NCI-H128 (cell line): Measurements from ENCODE around the gene CRY2.
A peak's percentile ranks its signal among the peaks of the same experiment; 100 is the strongest.
"Not testable (repeated sequence)": the region's sequence is repeated elsewhere in the genome, so short reads cannot be mapped to it uniquely, and the experiment has no call there.

ENCODE experiments used
- DNase-seq: peaks from one replicate; lab custom pipeline; 2025; ENCODE audit not compliant: unreplicated experiment; lab: John Stamatoyannopoulos, UW

CRY2 gene

DNA sequence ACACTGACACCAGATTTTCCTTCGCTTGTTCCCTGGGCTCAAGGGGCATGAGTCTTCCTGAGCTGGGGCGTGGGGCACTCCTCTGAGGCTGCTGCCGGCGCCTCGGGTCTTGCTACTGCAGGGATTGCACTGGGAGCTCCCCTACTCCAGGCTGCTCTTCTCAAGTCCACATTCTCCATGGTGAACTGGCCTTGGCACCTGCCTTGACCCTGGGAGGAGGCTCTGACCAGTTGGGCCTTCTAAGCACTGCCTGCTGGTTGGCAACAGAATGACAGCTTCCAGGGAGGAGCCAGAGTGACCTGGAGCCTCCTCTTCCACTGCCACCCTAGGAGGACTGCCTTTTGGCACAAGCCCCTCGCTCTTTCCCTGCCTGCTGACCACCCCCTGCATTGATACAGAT is 50.3 kb downstream of the CRY2 start:
- DNase-seq = no peak

DNA sequence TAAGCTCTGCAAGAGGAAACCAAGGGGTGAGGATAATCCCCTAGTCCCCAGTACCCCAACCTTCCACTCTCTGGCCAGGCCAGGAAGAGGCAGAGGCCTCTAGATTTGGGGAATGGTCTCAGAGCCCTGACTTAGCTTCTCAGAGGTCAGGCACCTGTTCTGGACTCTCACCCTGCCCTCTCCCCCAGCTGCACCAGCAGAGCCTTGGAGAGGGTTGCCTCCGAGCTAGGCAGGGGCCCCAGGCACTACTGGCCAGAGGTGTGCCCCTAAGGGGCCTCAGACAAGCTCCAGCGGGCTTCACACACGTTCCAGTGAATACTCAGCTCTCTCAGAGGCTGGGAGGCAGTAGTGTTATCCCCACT is 51.8 kb downstream of the CRY2 start:
- no peak for DNase-seq

DNA sequence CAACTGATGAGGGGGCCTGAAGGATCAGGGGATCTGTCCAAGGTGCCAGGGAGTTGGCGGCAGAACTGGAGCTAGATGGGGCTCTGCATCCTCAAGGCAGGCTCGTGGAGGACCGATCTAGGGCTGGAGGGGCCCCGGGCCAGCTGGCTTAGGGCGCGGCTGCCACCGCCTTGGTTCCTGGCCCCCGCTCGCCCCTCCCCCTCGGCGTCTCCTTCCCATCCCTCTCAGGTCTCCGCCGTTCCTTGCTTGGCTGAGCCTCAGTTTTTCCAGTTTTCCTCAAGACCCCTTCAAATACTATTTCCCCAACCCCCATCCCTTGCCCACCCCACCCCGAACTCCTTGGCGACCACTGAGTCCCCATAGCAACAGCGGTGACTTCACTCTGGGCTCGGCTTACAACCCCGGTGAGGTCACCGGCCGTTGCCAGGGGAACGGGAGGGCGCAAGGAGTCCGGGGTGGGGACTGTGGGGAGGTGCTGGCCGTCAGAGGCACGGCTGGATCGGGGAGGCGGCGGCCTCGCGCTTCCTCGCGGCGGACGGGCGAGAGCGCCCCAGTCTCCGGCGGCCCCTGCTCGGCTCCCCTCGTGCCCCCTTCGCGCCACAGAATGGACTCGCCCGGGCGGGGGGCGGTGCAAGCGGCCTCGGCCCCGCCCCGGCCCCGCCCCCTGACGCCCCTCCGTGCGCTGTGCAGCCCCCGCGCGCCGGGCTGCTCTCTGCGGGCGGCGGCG is 52.3 kb downstream of the CRY2 start:
- peak; percentile 86 for DNase-seq

DNA sequence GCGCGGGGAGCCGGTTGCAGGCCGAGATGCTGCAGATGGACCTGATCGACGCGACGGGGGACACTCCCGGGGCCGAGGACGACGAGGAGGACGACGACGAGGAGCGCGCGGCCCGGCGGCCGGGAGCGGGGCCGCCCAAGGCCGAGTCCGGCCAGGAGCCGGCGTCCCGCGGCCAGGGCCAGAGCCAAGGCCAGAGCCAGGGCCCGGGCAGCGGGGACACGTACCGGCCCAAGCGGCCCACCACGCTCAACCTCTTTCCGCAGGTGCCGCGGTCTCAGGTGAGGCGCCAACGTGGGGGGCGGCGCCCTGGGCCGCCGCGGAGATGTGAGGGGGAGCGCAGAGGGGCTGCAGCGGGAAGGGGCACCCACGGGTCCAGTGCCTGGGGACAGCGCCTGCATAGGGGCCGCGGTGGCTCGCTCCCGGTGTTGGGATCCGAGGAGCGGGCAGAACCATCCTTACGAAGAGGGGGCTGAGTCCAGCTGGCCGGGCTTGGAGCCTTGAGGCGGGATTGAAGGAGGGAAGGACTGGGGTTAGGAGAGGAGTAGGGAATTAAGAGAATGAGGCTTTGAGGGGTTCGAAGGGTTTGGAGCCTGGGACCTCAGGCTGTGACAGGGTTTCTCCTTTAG is 53.0 kb downstream of the CRY2 start:
- DNase-seq = not testable (repeated sequence)

DNA sequence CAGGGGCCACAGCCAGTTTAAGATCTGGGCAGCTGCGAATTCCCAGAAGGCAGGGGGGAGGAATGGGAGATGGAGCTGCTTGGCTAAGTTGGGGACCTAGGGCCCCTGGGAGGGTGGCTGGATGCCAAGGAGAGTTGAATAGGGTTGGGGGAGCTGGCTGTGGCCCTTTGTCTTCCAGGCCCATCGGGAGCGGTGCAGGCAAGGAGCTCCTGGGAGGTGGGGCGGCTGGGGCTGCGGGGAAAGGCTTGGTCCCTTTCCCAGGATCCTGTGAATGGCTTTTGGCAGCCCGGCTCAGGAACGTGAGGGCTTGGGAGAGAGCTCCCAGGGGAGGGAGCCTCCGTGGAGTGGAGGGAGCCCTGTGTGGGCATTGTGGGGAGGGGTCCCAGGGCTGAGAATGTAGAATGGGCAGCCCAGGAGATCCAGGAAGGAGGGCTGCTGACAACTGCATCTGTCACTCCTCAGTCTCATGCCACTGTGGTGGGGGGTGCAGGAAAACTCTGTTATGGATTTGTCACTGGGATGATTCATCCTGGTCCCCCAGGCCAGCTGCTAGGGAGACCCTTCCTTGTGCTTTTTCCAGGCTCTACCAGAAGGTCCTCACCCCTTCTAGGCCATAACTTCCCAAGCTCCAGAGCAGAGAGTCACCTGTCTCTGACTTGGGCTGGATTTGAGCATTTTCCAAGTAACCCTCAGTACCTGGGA is 53.8 kb downstream of the CRY2 start:
- DNase-seq = no peak

DNA sequence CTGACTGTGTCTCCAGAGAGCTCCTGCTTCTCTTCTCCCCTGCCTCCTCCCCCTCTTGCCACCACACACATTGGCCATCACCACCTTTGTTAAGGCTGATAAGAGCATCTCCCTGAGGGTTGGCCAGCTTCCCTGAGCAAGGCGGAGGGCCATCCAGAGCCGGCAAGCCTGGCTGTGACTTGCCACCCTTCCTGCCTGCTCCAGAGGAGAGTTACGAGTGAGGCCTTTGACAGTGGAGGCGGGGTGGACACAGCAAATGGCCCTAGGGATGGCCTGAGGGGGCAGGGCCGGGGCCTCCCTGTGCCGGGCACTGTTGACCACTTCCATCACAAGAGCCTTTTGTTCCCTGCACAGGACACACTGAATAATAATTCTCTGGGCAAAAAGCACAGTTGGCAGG is 54.4 kb downstream of the CRY2 start:
- no peak for DNase-seq

DNA sequence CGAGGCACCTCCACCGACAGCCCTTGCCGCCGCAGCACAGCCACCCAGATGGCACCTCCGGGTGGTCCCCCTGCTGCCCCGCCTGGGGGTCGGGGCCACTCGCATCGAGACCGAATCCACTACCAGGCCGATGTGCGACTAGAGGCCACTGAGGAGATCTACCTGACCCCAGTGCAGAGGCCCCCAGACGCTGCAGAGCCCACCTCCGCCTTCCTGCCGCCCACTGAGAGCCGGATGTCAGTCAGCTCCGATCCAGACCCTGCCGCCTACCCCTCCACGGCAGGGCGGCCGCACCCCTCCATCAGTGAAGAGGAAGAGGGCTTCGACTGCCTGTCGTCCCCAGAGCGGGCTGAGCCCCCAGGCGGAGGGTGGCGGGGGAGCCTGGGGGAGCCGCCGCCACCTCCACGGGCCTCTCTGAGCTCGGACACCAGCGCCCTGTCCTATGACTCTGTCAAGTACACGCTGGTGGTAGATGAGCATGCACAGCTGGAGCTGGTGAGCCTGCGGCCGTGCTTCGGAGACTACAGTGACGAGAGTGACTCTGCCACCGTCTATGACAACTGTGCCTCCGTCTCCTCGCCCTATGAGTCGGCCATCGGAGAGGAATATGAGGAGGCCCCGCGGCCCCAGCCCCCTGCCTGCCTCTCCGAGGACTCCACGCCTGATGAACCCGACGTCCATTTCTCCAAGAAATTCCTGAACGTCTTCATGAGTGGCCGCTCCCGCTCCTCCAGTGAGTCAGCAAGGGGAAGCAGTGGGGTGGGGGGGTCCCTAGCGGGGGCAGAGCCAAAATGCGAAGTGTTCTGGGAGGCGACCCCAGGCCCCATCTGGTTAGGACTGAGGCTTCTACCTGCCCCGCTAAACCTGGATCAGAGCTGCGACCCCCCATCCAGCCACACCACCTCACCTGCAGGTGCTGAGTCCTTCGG is 55.4 kb downstream of the CRY2 start:
- no peak for DNase-seq

DNA sequence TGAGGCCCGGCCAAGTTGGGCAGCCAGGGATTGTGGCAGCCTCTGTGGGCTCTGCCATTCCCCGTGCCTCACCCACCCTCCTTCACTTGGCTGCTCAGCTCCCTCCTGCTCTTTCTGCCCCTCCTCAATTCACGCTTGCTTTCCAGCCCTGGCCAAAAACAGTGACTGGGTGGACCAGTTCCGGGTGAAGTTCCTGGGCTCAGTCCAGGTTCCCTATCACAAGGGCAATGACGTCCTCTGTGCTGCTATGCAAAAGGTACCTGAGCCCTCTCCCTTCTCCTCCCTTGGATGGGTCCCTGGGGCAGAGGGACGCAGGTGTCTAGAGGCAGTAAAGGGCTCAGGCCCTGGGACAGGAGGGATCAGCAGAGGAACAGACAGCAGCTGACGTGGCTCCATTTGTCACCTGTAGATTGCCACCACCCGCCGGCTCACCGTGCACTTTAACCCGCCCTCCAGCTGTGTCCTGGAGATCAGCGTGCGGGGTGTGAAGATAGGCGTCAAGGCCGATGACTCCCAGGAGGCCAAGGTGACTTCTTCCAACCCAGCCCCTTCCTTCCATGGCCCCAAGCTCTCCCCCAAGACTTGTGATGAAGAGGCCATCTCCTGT is 57.1 kb downstream of the CRY2 start:
- no peak for DNase-seq

DNA sequence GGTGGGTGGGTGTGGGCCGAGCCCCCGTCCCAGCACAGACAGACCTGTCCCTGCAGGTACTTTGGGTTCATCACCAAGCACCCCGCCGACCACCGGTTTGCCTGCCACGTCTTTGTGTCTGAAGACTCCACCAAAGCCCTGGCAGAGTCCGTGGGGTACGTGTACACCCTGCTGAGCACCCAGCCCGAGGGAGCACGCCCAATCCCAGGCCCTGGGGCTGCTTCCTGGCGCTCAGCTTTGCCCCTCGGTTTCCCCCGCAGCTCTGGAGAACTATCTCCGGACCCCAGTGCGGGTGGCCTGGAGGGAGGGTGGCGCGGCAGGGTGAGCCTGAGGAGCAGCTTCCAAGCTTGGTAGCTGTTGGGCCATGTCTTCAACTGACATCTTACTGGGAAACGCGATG is 57.8 kb downstream of the CRY2 start:
- DNase-seq = no peak

DNA sequence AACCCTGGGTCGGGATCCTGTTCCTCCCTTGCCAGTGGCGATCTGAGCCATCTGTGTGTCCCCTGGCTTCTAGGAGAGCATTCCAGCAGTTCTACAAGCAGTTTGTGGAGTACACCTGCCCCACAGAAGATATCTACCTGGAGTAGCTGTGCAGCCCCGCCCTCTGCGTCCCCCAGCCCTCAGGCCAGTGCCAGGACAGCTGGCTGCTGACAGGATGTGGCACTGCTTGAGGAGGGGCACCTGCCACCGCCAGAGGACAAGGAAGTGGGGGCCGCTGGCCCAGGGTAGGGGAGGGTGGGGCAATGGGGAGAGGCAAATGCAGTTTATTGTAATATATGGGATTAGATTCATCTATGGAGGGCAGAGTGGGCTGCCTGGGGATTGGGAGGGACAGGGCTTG is 58.3 kb downstream of the CRY2 start:
- not testable (repeated sequence) for DNase-seq

DNA sequence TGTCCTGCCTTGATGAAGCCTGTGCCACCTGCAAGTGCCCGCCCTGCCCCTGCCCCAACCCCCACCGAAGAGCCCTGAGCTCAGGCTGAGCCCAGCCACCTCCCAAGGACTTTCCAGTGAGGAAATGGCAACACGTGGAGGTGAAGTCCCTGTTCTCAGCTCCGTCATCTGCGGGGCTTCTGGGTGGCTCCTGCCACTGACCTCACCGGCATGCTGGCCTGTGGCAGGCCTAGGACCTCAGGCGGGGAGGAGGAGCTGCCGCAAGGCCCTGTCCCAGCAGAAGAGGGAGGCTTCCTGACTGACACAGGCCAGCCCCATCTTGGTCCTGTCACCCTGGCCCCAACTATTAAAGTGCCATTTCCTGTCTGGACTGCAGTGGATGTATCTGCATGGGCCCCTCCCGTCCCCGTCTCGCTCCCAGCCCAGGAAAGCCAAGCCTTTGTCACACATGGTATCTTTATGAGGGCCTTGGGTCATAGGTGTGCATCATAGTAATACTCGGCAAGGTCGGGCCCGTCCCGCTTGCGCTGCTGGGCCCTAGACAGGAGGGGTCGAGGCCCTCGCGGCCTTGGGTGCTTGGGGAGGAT is 58.9 kb downstream of the CRY2 start:
- DNase-seq = no peak

DNA sequence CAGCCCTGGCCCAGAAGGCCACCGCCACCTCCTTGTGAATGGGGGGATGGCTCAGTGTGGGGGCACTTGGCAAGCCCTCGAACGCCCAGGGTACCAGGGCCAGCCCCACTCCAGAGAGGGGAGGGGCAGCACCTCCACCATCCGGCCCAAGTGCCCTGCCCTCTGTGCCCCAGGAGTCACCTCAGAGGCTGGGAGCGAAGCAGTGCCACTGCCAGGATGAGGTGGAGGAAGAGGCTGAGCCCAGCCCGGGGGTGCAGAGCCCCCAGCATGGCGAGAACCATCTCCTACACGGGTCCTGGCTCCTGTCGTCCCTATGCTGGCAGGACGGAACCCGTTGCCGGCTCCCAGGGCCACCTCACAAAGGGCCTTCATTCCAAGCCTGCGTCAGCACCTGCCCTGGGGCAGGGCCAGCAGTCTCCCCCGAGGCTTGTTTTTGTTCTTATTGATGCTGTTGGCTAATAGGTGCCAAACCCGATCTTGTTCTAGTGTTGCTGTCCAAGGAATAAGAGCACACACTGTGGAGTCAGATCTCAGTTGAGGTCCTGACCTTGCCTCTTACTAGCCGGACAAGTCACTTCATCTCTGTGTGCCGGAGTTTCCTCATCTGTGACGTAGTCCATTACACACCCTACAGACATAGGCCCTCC is 59.8 kb downstream of the CRY2 start, which contains the start of gene FREY1:
Gene FREY1 (minus strand): TSS at position 307 of the 647 bp plus-strand sequence. CDS start 26 bp downstream, at position 281.
- DNase-seq = no peak

DNA sequence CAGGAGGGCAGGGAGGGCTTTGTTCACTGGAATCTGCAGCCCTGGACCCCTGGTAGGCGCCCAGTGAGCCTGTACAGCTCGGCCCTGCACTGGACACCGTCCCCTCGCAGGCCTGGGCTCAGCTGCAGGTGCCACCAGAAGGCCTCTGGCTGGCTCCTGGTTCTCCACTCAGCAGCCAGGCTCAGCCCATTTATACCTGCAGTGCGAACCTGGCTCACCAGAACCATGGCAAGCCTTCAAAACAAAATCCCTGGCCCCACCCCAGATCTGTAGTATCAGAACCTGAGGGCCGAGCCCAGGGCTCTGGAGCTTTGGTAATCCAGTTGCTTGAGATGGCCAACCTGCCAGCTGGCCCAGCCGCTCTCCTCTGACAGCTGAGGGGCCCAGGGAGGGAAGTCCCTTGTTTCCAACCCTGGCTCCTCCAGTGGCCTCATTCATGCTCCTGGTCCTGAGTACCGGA is 60.7 kb downstream of the CRY2 start:
- DNase-seq = no peak

DNA sequence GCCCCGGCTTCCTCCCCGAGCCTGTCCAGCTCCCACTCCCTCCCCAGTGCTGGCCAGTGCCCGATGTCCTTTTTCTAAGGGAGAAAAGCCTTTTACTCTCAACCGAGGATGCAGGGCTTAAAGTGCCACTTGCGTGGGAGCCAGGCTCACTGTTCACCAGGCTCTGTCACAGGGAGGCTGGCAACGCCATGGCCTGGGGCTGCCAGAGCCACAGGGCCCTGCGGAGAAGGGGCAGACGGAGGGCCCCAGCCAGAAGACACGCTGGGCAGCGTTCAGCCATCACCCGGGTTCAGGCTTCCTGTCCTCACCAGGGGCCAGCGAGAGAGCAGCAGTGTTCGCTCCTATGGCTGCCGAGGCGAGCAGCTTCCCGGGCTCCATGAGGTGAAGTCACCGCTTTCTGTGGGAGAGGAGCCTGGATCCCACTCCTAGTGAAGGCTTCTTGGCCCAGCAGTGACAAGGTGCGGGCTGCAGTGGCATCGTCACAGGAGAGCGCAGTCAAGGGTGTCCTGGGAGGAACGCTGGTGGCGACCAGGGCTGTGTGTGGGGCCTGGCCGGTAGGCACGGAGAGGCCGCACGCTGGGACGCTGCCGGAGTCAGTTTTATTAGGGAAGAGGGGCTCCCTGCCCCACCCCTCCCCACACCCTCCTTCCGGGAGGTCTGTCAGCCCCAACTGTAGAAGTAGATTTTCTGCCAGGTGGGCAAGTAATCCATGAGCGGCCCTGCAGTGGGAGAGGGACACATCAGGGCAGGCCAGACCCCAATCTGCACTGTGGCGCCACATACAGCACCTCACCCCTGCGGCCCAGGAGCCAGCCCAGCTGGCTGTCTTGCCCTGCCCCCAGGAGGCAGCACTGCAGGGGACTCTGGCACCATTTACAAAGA is 62.6 kb downstream of the CRY2 start:
- no peak for DNase-seq

DNA sequence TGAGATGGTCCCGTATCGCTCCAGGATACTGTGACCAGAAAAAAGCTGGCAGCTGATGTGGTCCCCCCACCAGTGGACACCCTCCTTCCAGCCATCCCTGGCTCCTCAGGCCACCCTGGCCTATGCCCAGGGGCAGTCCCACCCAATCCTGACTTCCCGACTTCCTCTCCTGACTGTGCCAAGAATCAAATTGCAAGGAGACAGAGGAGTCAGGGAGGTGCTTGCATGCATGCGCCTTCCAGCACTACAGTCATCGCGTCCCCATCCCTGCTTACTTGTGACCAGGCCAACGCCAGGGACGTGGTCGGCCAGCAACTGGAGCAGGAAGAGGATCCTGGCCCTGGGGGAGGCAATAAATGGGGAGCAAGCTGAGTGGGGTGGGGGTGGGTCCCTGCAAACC is 63.3 kb downstream of the CRY2 start:
- no peak for DNase-seq

DNA sequence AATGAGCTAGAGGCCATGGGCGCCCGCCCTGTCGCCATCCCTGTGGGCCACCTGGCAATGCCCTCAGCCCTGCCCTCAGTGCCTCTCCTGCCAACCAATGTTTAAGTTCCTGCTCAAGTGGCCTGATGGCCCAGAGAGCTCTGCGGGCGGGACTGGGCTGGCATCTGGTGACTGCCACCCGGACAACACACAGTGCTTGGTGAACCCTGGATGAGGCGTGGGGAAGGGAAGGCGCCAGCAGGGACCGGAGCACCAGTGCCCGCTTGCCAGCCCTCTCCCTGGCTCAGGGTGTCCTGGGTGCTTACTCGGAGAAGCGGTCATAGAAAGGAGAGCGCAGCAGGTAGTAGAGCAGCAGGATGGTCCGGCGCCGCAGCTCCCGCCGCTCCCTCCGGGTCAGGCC is 66.2 kb downstream of the CRY2 start:
- DNase-seq = no peak

DNA sequence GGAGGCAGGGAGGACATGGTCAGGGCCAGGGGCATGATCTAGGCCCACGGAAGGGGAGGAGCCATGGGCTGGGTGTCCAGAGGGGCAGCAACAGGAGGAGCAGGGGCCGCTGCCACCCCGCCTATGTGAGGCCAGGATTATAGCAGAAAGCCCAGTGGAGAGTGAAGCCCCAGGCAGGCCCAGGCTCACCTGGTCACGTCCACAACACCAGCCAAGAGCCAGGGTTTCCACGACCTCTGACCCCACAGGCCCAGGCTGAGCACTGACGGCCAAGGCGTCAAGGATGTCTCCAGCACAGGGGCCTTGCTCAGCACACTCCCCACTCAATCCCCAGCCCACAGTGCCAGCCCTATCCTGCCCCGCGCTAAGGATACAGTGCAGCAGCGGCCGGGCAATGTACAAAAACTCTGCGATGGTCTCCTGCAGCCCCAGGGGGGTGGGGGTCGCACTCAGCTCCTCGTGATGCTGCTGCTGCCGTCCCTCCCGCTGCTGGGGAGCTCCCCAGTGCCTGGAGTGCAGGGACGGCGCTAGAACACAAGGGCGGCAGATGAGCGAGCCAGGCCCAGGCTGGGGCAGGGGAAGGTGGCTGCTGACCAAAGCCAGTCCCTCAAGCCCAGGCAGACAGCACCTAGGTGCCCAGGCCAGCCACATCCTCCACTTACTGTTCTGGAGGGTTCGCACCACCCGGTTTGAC is 66.8 kb downstream of the CRY2 start:
- DNase-seq = no peak

DNA sequence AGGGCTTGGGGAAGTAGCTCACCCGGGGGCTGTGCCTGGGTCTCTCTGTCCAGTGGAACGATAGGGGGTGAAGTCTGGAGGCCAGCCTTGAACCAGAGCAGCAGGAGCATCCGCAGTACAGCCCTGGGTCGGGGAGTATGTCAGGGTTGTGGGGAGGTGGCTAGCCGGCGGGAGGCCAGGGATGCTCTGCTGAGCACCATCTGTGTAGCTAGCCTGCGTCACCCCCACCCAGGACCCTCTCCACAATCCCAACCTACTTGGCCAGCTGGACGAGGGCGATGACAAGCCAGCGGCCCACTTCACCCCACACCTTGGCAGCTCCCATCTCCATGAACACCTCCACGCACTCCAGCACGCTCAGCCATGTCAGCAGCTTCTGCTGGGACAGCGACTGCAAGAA is 68.2 kb downstream of the CRY2 start:
- no peak for DNase-seq
